ENCODE data around the gene PPFIA3.

PPFIA3 gene

DNA sequence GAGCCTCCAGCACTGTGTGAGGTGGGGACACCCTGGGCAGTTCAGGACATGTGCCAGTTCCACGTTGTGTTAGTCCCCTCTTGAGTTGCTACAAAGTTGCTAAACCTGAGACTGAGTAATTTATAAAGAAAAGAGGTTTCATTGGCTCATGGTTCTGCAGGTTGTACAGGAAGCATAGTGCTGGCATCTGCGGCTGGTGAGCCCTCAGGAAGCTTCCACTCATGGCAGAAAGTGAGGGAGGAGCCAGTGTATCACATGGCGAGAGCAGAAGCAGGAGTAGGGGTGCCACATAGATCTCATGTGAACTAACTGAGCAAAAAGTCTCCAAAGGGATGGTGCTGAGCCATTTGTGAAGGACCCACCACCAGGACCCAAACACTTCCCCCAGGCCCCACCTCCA is 71.4 kb downstream of the PPFIA3 start:
- Histone ChIP-seq H3K4me2 (ENCODE audit: low read length) (no peak overlapping the region), H3K4ac (ENCODE audit: low read depth, low read length) (no peak overlapping the region), H3K36me3 (ENCODE audit: control insufficient read depth, insufficient read depth, low read length) (no peaks in the 10 kb centered on the region), H3K27ac (ENCODE audit: low read depth, low read length) (no peak overlapping the region), H2AK5ac (ENCODE audit: low read length) (no peak overlapping the region), H2BK5ac (ENCODE audit: low read length) (no peak overlapping the region), H3K27me3 (ENCODE audit: insufficient read depth, low read length, poor library complexity) (no peaks in the 10 kb centered on the region), H3K23ac (ENCODE audit: low read length) (no peak overlapping the region), H3K18ac (ENCODE audit: low read length) (no peak overlapping the region), H3K79me2 (ENCODE audit: control insufficient read depth, insufficient read depth, low read length) (no peaks in the 10 kb centered on the region), H3K4me1 (ENCODE audit: control insufficient read depth, low read depth, low read length) (no peaks in the 10 kb centered on the region), H3K56ac (ENCODE audit: low read length) (no peak overlapping the region), H3K79me1 (ENCODE audit: low read length) (no peaks in the 10 kb centered on the region), H2BK15ac (replicated peaks; ENCODE audit: low read depth) (no peak overlapping the region), H4K5ac (ENCODE audit: low read length) (no peak overlapping the region), H4K8ac (ENCODE audit: low read depth, low read length) (no peak overlapping the region), H3K9ac (ENCODE audit: low read length) (no peak overlapping the region), H2BK120ac (ENCODE audit: low read depth, low read length) (no peak overlapping the region), H3K4me3 (ENCODE audit: low read length) (no peak overlapping the region)
- DNase-seq = no peak
- no CpG with 5 or more reads among the region's 3 CpGs for WGBS (ENCODE audit: extremely low coverage, insufficient coverage, low lambda C conversion rate)

DNA sequence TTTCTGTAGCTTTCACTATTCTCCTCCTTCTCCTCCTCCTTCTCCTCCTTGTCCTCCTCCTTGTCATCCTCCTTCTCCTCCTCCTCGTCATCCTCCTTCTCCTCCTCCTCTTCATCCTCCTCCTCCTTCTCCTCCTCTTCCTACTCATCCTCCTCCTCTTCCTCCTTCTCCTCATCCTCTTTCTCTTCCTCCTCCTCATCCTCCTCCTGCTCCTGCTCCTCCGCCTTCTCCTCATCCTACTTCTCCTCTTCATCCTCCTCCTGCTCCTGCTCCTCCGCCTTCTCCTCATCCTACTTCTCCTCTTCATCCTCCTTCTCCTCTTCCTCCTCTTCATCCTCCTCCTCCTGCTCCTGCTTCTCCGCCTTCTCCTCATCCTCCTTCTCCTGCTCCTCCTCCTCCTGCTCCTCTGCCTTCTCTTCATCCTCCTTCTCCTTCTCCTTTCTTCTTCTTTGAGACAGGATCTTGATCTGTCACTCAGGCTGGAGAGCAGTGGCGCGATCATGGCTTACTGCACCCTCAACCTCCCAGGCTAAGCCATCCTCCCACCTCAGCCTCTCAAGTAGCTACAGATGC is 74.6 kb downstream of the PPFIA3 start:
- DNase-seq = no peak
- no peak overlapping the region for H3K4me2 ChIP-seq (ENCODE audit: low read length)
- no peaks in the 10 kb centered on the region for H3K79me1 ChIP-seq (ENCODE audit: low read length)
- 100% methylated on average over 2 of the region's 6 CpGs for whole genome bisulfite sequencing (ENCODE audit: extremely low coverage, insufficient coverage, low lambda C conversion rate)
- H4K5ac ChIP-seq (ENCODE audit: low read length) = no peak overlapping the region
- H3K27me3 ChIP-seq (ENCODE audit: insufficient read depth, low read length, poor library complexity) = no peaks in the 10 kb centered on the region
- no peak overlapping the region for H3K18ac ChIP-seq (ENCODE audit: low read length)
- H3K23ac ChIP-seq (ENCODE audit: low read length) = no peak overlapping the region
- no peak overlapping the region for H3K4ac ChIP-seq (ENCODE audit: low read depth, low read length)
- H3K56ac ChIP-seq (ENCODE audit: low read length) = no peak overlapping the region
- no peak overlapping the region for H2BK15ac ChIP-seq (replicated peaks; ENCODE audit: low read depth)
- no peaks in the 10 kb centered on the region for H3K36me3 ChIP-seq (ENCODE audit: control insufficient read depth, insufficient read depth, low read length)
- H4K8ac ChIP-seq (ENCODE audit: low read depth, low read length) = no peak overlapping the region
- no peaks in the 10 kb centered on the region for H3K4me1 ChIP-seq (ENCODE audit: control insufficient read depth, low read depth, low read length)
- no peak overlapping the region for H3K27ac ChIP-seq (ENCODE audit: low read depth, low read length)
- no peak overlapping the region for H2BK120ac ChIP-seq (ENCODE audit: low read depth, low read length)
- H3K9ac ChIP-seq (ENCODE audit: low read length) = no peak overlapping the region
- H2AK5ac ChIP-seq (ENCODE audit: low read length) = no peak overlapping the region
- H2BK5ac ChIP-seq (ENCODE audit: low read length) = no peak overlapping the region
- H3K79me2 ChIP-seq (ENCODE audit: control insufficient read depth, insufficient read depth, low read length) = no peaks in the 10 kb centered on the region
- H3K4me3 ChIP-seq (ENCODE audit: low read length) = no peak overlapping the region

DNA sequence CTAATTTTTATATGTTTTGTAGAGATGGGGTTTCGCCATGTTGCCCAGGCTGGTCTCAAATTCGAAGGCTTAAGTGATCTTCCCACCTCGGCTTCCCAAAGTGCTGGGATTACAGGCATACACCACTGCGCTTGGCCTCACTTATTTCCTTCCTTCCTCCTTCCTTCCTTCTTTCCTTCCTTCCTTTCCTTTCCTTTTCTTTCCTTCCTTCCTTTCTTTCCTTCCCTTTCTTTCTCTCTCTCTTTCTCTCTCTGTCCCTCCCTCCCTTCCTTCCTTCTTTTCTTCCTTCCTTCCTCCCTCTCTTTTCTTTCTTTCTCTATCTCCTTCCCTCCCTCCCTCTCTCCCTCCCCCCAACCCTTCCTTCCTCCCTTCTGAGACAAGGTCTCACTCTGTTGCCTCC is 75.1 kb downstream of the PPFIA3 start:
- Histone ChIP-seq H3K79me2 (ENCODE audit: control insufficient read depth, insufficient read depth, low read length) (no peaks in the 10 kb centered on the region), H2AK5ac (ENCODE audit: low read length) (no peak overlapping the region), H4K8ac (ENCODE audit: low read depth, low read length) (no peak overlapping the region), H3K4ac (ENCODE audit: low read depth, low read length) (no peak overlapping the region), H2BK120ac (ENCODE audit: low read depth, low read length) (no peak overlapping the region), H3K36me3 (ENCODE audit: control insufficient read depth, insufficient read depth, low read length) (no peaks in the 10 kb centered on the region), H2BK15ac (replicated peaks; ENCODE audit: low read depth) (no peak overlapping the region), H2BK5ac (ENCODE audit: low read length) (no peak overlapping the region), H3K56ac (ENCODE audit: low read length) (no peak overlapping the region), H3K27ac (ENCODE audit: low read depth, low read length) (no peak overlapping the region), H4K5ac (ENCODE audit: low read length) (no peak overlapping the region), H3K79me1 (ENCODE audit: low read length) (no peaks in the 10 kb centered on the region), H3K18ac (ENCODE audit: low read length) (no peak overlapping the region), H3K4me1 (ENCODE audit: control insufficient read depth, low read depth, low read length) (no peaks in the 10 kb centered on the region), H3K4me3 (ENCODE audit: low read length) (no peak overlapping the region), H3K4me2 (ENCODE audit: low read length) (no peak overlapping the region), H3K23ac (ENCODE audit: low read length) (no peak overlapping the region), H3K27me3 (ENCODE audit: insufficient read depth, low read length, poor library complexity) (no peaks in the 10 kb centered on the region), H3K9ac (ENCODE audit: low read length) (no peak overlapping the region)
- no CpG with 5 or more reads among the region's 4 CpGs for WGBS (ENCODE audit: extremely low coverage, insufficient coverage, low lambda C conversion rate)
- DNase-seq = no peak

DNA sequence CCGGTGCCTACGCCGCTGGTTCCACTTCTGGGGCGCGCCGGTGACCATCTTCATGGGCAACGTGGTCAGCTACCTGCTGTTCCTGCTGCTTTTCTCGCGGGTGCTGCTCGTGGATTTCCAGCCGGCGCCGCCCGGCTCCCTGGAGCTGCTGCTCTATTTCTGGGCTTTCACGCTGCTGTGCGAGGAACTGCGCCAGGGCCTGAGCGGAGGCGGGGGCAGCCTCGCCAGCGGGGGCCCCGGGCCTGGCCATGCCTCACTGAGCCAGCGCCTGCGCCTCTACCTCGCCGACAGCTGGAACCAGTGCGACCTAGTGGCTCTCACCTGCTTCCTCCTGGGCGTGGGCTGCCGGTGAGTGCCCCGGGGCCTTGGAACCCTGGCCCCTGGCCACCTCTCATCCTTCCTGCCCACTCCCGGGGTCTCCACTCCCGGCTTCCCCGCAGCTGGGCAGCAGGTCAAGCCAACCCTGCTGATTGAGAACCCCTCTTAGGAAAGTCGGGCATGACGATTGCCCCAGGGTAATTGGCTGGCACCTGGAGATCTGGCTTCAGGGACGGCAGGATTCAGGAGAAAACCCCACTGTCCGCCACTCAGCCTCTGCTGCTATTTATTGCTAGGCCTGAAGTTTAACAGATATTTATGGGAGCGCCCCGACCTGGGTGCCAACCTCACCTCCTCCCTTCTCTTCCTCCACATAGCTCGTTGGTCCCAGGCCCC is 77.3 kb downstream of the PPFIA3 start:
- DNase-seq = no peak
- WGBS (ENCODE audit: extremely low coverage, insufficient coverage, low lambda C conversion rate) = no CpG with 5 or more reads among the region's 40 CpGs

DNA sequence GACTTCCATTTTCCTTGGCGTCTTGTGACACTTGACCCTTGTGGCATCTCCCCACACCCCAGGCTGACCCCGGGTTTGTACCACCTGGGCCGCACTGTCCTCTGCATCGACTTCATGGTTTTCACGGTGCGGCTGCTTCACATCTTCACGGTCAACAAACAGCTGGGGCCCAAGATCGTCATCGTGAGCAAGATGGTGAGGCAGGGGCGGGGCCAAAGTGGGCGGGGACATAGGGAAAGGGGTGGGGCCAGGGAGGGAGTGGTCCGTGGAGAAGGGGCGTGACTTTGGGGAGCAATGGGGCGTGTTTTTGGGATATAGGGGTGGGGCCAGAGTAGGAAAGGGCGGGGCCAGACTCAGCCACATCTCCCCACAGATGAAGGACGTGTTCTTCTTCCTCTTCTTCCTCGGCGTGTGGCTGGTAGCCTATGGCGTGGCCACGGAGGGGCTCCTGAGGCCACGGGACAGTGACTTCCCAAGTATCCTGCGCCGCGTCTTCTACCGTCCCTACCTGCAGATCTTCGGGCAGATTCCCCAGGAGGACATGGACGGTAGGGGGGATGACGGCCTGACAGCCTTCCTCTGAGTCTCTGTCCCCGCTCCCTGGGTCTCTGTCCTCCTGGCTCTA is 81.0 kb downstream of the PPFIA3 start:
- H2AK5ac ChIP-seq (ENCODE audit: low read length) = no peak overlapping the region
- no peak overlapping the region for H2BK15ac ChIP-seq (replicated peaks; ENCODE audit: low read depth)
- no CpG with 5 or more reads among the region's 29 CpGs for WGBS (ENCODE audit: extremely low coverage, insufficient coverage, low lambda C conversion rate)
- H4K5ac ChIP-seq (ENCODE audit: low read length) = no peak overlapping the region
- no peaks in the 10 kb centered on the region for H3K79me1 ChIP-seq (ENCODE audit: low read length)
- H3K18ac ChIP-seq (ENCODE audit: low read length) = no peak overlapping the region
- no peaks in the 10 kb centered on the region for H3K36me3 ChIP-seq (ENCODE audit: control insufficient read depth, insufficient read depth, low read length)
- H3K27ac ChIP-seq (ENCODE audit: low read depth, low read length) = no peak overlapping the region
- DNase-seq = peak; percentile 19
- no peaks in the 10 kb centered on the region for H3K27me3 ChIP-seq (ENCODE audit: insufficient read depth, low read length, poor library complexity)
- H3K56ac ChIP-seq (ENCODE audit: low read length) = no peak overlapping the region
- no peak overlapping the region for H2BK120ac ChIP-seq (ENCODE audit: low read depth, low read length)
- H3K4me3 ChIP-seq (ENCODE audit: low read length) = no peak overlapping the region
- no peaks in the 10 kb centered on the region for H3K4me1 ChIP-seq (ENCODE audit: control insufficient read depth, low read depth, low read length)
- no peak overlapping the region for H3K23ac ChIP-seq (ENCODE audit: low read length)
- no peaks in the 10 kb centered on the region for H3K79me2 ChIP-seq (ENCODE audit: control insufficient read depth, insufficient read depth, low read length)
- no peak overlapping the region for H3K4me2 ChIP-seq (ENCODE audit: low read length)
- H4K8ac ChIP-seq (ENCODE audit: low read depth, low read length) = no peak overlapping the region
- H2BK5ac ChIP-seq (ENCODE audit: low read length) = no peak overlapping the region
- no peak overlapping the region for H3K9ac ChIP-seq (ENCODE audit: low read length)
- H3K4ac ChIP-seq (ENCODE audit: low read depth, low read length) = no peak overlapping the region

More for the DNA sequence above, 77.3 kb downstream of the PPFIA3 start:
- Histone ChIP-seq H3K36me3 (ENCODE audit: control insufficient read depth, insufficient read depth, low read length) (no peaks in the 10 kb centered on the region), H2BK5ac (ENCODE audit: low read length) (no peak overlapping the region), H3K23ac (ENCODE audit: low read length) (no peak overlapping the region), H3K79me1 (ENCODE audit: low read length) (no peaks in the 10 kb centered on the region), H2AK5ac (ENCODE audit: low read length) (no peak overlapping the region), H4K8ac (ENCODE audit: low read depth, low read length) (no peak overlapping the region), H2BK15ac (replicated peaks; ENCODE audit: low read depth) (no peak overlapping the region), H3K4me2 (ENCODE audit: low read length) (no peak overlapping the region), H3K79me2 (ENCODE audit: control insufficient read depth, insufficient read depth, low read length) (no peaks in the 10 kb centered on the region), H3K4me1 (ENCODE audit: control insufficient read depth, low read depth, low read length) (no peaks in the 10 kb centered on the region), H3K56ac (ENCODE audit: low read length) (no peak overlapping the region), H3K4me3 (ENCODE audit: low read length) (no peak overlapping the region), H3K27ac (ENCODE audit: low read depth, low read length) (no peak overlapping the region), H3K18ac (ENCODE audit: low read length) (no peak overlapping the region), H3K9ac (ENCODE audit: low read length) (no peak overlapping the region), H4K5ac (ENCODE audit: low read length) (no peak overlapping the region), H3K27me3 (ENCODE audit: insufficient read depth, low read length, poor library complexity) (no peaks in the 10 kb centered on the region), H2BK120ac (ENCODE audit: low read depth, low read length) (no peak overlapping the region), H3K4ac (ENCODE audit: low read depth, low read length) (no peak overlapping the region)
